ENCODE data around the gene OSBPL6. TPM values are rescaled to one million over a fixed set of nuclear protein-coding genes. Genes with fewer than 3 reads are reported as not detected.

Gene OSBPL6
- total and polyA plus RNA-seq, 9 of the 15 experiments (the other 6 are each of a cell fraction or from before 2014, with no cell fraction given), result 3.4 to 12.7 (median 9.3) TPM

DNA sequence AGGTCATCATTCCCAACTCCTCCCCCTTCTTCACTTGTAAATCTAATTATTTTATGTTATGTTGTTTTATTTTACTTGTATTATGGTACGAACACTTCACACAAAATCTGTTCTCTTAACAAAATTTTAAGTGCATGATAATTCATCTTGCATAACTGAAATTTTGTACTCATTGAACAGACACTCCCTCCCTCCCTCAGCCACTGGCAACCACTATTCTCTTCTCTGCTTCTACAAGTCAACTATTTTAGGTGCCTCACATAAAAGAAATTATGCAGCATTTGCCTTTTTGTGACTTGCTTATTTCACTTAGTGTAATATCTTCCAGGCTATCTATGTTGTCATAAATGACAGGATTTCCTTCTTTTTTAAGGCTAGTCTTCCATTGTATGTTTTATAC is 30.4 kb upstream of the OSBPL6 start:
- Histone ChIP-seq H3K79me2 (ENCODE audit: control insufficient read depth, insufficient read depth, low read length) (no peaks in the 10 kb centered on the region), H3K4me2 (ENCODE audit: insufficient read depth, low read length) (no peak overlapping the region), H3K4me3 (no peak overlapping the region), H3K9me1 (ENCODE audit: control insufficient read depth, insufficient read depth, low read length) (no peaks in the 10 kb centered on the region), H3K27ac (ENCODE audit: extremely low read depth, low read depth, low read length) (no peak overlapping the region), H3K9ac (ENCODE audit: insufficient read depth in 1 of 2, low read depth in 2 of 2, low read length in 2 of 2) (no peak overlapping the region), H2AFZ (ENCODE audit: low read depth, low read length) (peak overlapping the region; percentile 73; the same call in 1 of the 2 replicates), H3K9me3 (replicated peaks; ENCODE audit: control insufficient read depth, insufficient read depth, low read depth, low read length) (no peaks in the 10 kb centered on the region), H3K27me3 (ENCODE audit: control insufficient read depth in 2 of 2, insufficient read depth in 2 of 2, low read length in 2 of 2) (no peaks in the 10 kb centered on the region), H3K4me1 (replicated peaks in 1 of 2; ENCODE audit: control insufficient read depth in 2 of 2, insufficient read depth in 2 of 2, low read length in 2 of 2) (no peaks in the 10 kb centered on the region), H3K36me3 (ENCODE audit: control insufficient read depth, insufficient read depth, low read length) (no peaks in the 10 kb centered on the region), H4K20me1 (replicated peaks; ENCODE audit: control insufficient read depth, insufficient read depth, low read length) (no peaks in the 10 kb centered on the region)
- no peak for DNase-seq (ENCODE audit: extremely low read depth in 1 of 4, low spot score in 3 of 4)
- 0% methylated on average over 1 of the region's 1 CpG for WGBS (ENCODE audit: insufficient coverage, low coverage, missing lambda C conversion rate)
- ChIA-PET CTCF (ENCODE audit: low intra/inter-chr PET ratio) (no interaction called here), POLR2A (no interaction called here)
- in situ Hi-C loops (cut with MboI) (no loop called here), intact Hi-C loops (cut with micrococcal nuclease) (no loop called here)
- FAIRE-seq, result no peak
- no peak for ATAC-seq
- no TSS peak for BruUV-seq (replicated peaks)
- TF ChIP-seq DPF2 (IDR thresholded peaks at IDR 0.05) (no peak), SMARCB1 (IDR thresholded peaks at IDR 0.05; ENCODE audit: insufficient read length, low read depth) (no peak), NR2C2 (CRISPR knock-in tag; IDR thresholded peaks at IDR 0.05) (no peak), NR2C2 (tag; IDR thresholded peaks at IDR 0.05) (no peak), GABPB2 (CRISPR knock-in tag; conservative IDR thresholded peaks at IDR 0.05) (no peak)
- TF ChIP-seq, protein P1, sequence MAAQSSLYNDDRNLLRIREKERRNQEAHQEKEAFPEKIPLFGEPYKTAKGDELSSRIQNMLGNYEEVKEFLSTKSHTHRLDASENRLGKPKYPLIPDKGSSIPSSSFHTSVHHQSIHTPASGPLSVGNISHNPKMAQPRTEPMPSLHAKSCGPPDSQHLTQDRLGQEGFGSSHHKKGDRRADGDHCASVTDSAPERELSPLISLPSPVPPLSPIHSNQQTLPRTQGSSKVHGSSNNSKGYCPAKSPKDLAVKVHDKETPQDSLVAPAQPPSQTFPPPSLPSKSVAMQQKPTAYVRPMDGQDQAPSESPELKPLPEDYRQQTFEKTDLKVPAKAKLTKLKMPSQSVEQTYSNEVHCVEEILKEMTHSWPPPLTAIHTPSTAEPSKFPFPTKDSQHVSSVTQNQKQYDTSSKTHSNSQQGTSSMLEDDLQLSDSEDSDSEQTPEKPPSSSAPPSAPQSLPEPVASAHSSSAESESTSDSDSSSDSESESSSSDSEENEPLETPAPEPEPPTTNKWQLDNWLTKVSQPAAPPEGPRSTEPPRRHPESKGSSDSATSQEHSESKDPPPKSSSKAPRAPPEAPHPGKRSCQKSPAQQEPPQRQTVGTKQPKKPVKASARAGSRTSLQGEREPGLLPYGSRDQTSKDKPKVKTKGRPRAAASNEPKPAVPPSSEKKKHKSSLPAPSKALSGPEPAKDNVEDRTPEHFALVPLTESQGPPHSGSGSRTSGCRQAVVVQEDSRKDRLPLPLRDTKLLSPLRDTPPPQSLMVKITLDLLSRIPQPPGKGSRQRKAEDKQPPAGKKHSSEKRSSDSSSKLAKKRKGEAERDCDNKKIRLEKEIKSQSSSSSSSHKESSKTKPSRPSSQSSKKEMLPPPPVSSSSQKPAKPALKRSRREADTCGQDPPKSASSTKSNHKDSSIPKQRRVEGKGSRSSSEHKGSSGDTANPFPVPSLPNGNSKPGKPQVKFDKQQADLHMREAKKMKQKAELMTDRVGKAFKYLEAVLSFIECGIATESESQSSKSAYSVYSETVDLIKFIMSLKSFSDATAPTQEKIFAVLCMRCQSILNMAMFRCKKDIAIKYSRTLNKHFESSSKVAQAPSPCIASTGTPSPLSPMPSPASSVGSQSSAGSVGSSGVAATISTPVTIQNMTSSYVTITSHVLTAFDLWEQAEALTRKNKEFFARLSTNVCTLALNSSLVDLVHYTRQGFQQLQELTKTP (IDR thresholded peaks at IDR 0.05; ENCODE audit: low read depth in 1 of 2, partially characterized antibody in 2 of 2), result no peak
- TF ChIP-seq, protein P2, sequence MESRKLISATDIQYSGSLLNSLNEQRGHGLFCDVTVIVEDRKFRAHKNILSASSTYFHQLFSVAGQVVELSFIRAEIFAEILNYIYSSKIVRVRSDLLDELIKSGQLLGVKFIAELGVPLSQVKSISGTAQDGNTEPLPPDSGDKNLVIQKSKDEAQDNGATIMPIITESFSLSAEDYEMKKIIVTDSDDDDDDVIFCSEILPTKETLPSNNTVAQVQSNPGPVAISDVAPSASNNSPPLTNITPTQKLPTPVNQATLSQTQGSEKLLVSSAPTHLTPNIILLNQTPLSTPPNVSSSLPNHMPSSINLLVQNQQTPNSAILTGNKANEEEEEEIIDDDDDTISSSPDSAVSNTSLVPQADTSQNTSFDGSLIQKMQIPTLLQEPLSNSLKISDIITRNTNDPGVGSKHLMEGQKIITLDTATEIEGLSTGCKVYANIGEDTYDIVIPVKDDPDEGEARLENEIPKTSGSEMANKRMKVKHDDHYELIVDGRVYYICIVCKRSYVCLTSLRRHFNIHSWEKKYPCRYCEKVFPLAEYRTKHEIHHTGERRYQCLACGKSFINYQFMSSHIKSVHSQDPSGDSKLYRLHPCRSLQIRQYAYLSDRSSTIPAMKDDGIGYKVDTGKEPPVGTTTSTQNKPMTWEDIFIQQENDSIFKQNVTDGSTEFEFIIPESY (CRISPR knock-in tag; IDR thresholded peaks at IDR 0.05), result no peak
